ENCODE data around the gene TSEN34. TPM values are rescaled to one million over a fixed set of nuclear protein-coding genes. Genes with fewer than 3 reads are reported as not detected.
A peak's percentile ranks its signal among the peaks of the same experiment; 100 is the strongest.

TSEN34 gene
- 100 to 1,000 TPM in 1 of 5 donors, 10 to 100 TPM in 4; 25.5 to 147 (median 34.5) TPM for total RNA-seq
- polyA plus RNA-seq = 10 to 100 TPM; 35.3 to 54.1 (median 45.1) TPM
- long read RNA-seq, donor 1, transcript TSEN34-201 (5 exons, 2,294 nt) = minor isoform, 5 of 18 reads
- long read RNA-seq, donor 1, transcript TSEN34-203 (4 exons, 1,349 nt) = major isoform, 11 of 18 reads
- long read RNA-seq, donor 1, partial matches to known transcripts = 0 of 18 reads
- long read RNA-seq, donor 1, other reads (novel, unspliced or antisense) = 0 of 18 reads
- long read RNA-seq, donor 2, transcript TSEN34-203 (4 exons, 1,349 nt) = major isoform, 16 of 25 reads
- long read RNA-seq, donor 2, transcript TSEN34-201 (5 exons, 2,294 nt) = minor isoform, 7 of 25 reads
- long read RNA-seq, donor 2, partial matches to known transcripts = 0 of 25 reads
- long read RNA-seq, donor 2, other reads (novel, unspliced or antisense) = 0 of 25 reads
- long read RNA-seq, donor 3, partial matches to known transcripts = 0 of 8 reads
- long read RNA-seq, donor 3, other reads (novel, unspliced or antisense) = 0 of 8 reads
- long read RNA-seq, donor 4, partial matches to known transcripts = 0 of 1 reads
- long read RNA-seq, donor 4, other reads (novel, unspliced or antisense) = 0 of 1 reads
- long read RNA-seq, donor 5, transcript TSEN34-203 (4 exons, 1,349 nt) = major isoform, 24 of 31 reads
- long read RNA-seq, donor 5, partial matches to known transcripts = 0 of 31 reads
- long read RNA-seq, donor 5, other reads (novel, unspliced or antisense) = 0 of 31 reads
- long read RNA-seq, donor 6, transcript TSEN34-201 (5 exons, 2,294 nt) = minor isoform, 13 of 65 reads
- long read RNA-seq, donor 6, transcript TSEN34-203 (4 exons, 1,349 nt) = major isoform, 42 of 65 reads
- long read RNA-seq, donor 6, partial matches to known transcripts = 5 of 65 reads
- long read RNA-seq, donor 6, other reads (novel, unspliced or antisense) = 0 of 65 reads
- long read RNA-seq, donor 7, transcript TSEN34-201 (5 exons, 2,294 nt) = minor isoform, 9 of 29 reads
- long read RNA-seq, donor 7, transcript TSEN34-203 (4 exons, 1,349 nt) = major isoform, 18 of 29 reads
- long read RNA-seq, donor 7, partial matches to known transcripts = 0 of 29 reads
- long read RNA-seq, donor 7, other reads (novel, unspliced or antisense) = 0 of 29 reads
- long read RNA-seq, donor 8, transcript TSEN34-201 (5 exons, 2,294 nt) = minor isoform, 8 of 35 reads
- long read RNA-seq, donor 8, transcript TSEN34-203 (4 exons, 1,349 nt) = major isoform, 15 of 35 reads
- long read RNA-seq, donor 8, partial matches to known transcripts = 11 of 35 reads
- long read RNA-seq, donor 8, other reads (novel, unspliced or antisense) = 0 of 35 reads
- long read RNA-seq, donor 9, transcript TSEN34-203 (4 exons, 1,349 nt) = major isoform, 8 of 8 reads
- long read RNA-seq, donor 9, partial matches to known transcripts = 0 of 8 reads
- long read RNA-seq, donor 9, other reads (novel, unspliced or antisense) = 0 of 8 reads
- long read RNA-seq, donor 10, transcript TSEN34-203 (4 exons, 1,349 nt) = major isoform, 7 of 9 reads
- long read RNA-seq, donor 10, partial matches to known transcripts = 0 of 9 reads
- long read RNA-seq, donor 10, other reads (novel, unspliced or antisense) = 0 of 9 reads

- peak within 1 kb of the TSS; percentile 97 to 99 (median 99) for H3K27ac ChIP-seq
- peaks cover 28 to 45% (median 40%) of the 10 kb centered on the region in 4 donors for H3K4me1 ChIP-seq
- peak within 1 kb of the TSS; percentile 75 to 93 (median 84) for H3K4me3 ChIP-seq
- H3K36me3 ChIP-seq = peaks cover 15 to 44% (median 36%) of the 10 kb centered on the region in 4 donors
- TF ChIP-seq POLR2A (IDR thresholded peaks at IDR 0.05) (no peak), CTCF (IDR thresholded peaks at IDR 0.05) (no peak), POLR2AphosphoS5 (IDR thresholded peaks at IDR 0.05) (peak in 1 of 3 donors; percentile 68), EP300 (IDR thresholded peaks at IDR 0.05) (no peak)
- H3K9me3 ChIP-seq = no peaks in the 10 kb centered on the region
- peak; percentile 91 to 97 for DNase-seq
- WGBS, 5 donors = 0 to 4% (median 1%) methylated on average over 23 to 77 of the region's 77 CpGs
- H3K27me3 ChIP-seq = no peaks in the 10 kb centered on the region
- intact Hi-C loops (cut with DNase I; ENCODE audit: low total_unique reads) = no loop called here
Observed at GRCh38 chr19:54191011-54191810, at the start of gene TSEN34. Gene TSEN34, plus strand, starts transcription at chr19:54191308. Its CDS starts 57 bp downstream, at chr19:54191365.

GRCh38 chr19:54141356-54141755 is 49.8 kb upstream of the TSEN34 start:
- H3K4me3 ChIP-seq = no peak overlapping the region
- peaks cover 17 to 45% (median 40%) of the 10 kb centered on the region in 4 donors for H3K4me1 ChIP-seq
- intact Hi-C loops (cut with DNase I; ENCODE audit: low total_unique reads) = no loop called here
- 85 to 90% (median 88%) methylated on average over 3 of the region's 3 CpGs for WGBS, 5 donors
- no peak for TF ChIP-seq CTCF (IDR thresholded peaks at IDR 0.05)
- TF ChIP-seq EP300 (IDR thresholded peaks at IDR 0.05) = no peak
- TF ChIP-seq POLR2AphosphoS5 (IDR thresholded peaks at IDR 0.05) = no peak
- TF ChIP-seq POLR2A (IDR thresholded peaks at IDR 0.05) = no peak
- H3K27me3 ChIP-seq = no peaks in the 10 kb centered on the region
- H3K36me3 ChIP-seq = peaks cover 40 to 71% (median 56%) of the 10 kb centered on the region in 4 donors
- no peak overlapping the region for H3K27ac ChIP-seq
- DNase-seq = no peak
- H3K9me3 ChIP-seq = no peaks in the 10 kb centered on the region

- Histone ChIP-seq H3K36me3 (peaks cover 49 to 80% (median 65%) of the 10 kb centered on the region in 4 donors), H3K4me1 (peaks cover 17 to 41% (median 35%) of the 10 kb centered on the region in 4 donors), H3K4me3 (no peak overlapping the region), H3K9me3 (no peaks in the 10 kb centered on the region), H3K27me3 (no peaks in the 10 kb centered on the region), H3K27ac (no peak overlapping the region)
- intact Hi-C loops (cut with DNase I; ENCODE audit: low total_unique reads) = no loop called here
- WGBS, 5 donors = 82 to 89% (median 84%) methylated on average over 7 of the region's 7 CpGs
- no peak for DNase-seq
- TF ChIP-seq EP300 (IDR thresholded peaks at IDR 0.05) = no peak
- no peak for TF ChIP-seq POLR2AphosphoS5 (IDR thresholded peaks at IDR 0.05)
- no peak for TF ChIP-seq POLR2A (IDR thresholded peaks at IDR 0.05)
- no peak for TF ChIP-seq CTCF (IDR thresholded peaks at IDR 0.05)
Observed at GRCh38 chr19:54142166-54142780, 48.8 kb upstream of the TSEN34 start.

All from stomach (tissue), 19 donors.